ENCODE measurements around the gene ZBTB9.

- TF ChIP-seq CTCF (IDR thresholded peaks at IDR 0.05) (no peak), POLR2A (IDR thresholded peaks at IDR 0.05) (peak in 1 of 2 donors; percentile 40), EP300 (IDR thresholded peaks at IDR 0.05) (no peak)
Measured at GRCh38 chr6:33427585-33428223, 26.7 kb upstream of the ZBTB9 start.
